RWPE1 (cell line): Measurements from ENCODE around the gene PLEK2.
"Not testable (repeated sequence)": the region's sequence is repeated elsewhere in the genome, so short reads cannot be mapped to it uniquely, and the experiment has no call there.

ENCODE experiments used
- CTCF ChIA-PET: fragments of 350-600 bp; sonication (Branson Sonifier 250); formaldehyde crosslinking; extraction: SDS; loops from one replicate; lab custom pipeline; 2021; lab: Yijun Ruan, JAX
- POLR2A ChIA-PET: fragments of 400-600 bp; formaldehyde crosslinking; extraction: SDS; loops from one replicate; lab custom pipeline; 2020; ENCODE audit warnings: antibody characterized with exemption; ENCODE audit not compliant: low non-redundant PET; lab: Yijun Ruan, JAX
- DNase-seq: peaks from one replicate; pipeline ENCODE4 v3.0.0; 2012; ENCODE audit warnings: low spot score
- H3K27ac ChIP-seq: fragments of 450-650 bp; 2 replicates; pipeline ENCODE4 v1.5.1; 2017
- TF ChIP-seq, protein P1 (sequence below): fragments of 450-650 bp; conservative IDR thresholded peaks from 2 replicates; pipeline ENCODE4 v1.5.1; 2017; ENCODE audit warnings: low read depth, mild to moderate bottlenecking

Gene PLEK2

DNA sequence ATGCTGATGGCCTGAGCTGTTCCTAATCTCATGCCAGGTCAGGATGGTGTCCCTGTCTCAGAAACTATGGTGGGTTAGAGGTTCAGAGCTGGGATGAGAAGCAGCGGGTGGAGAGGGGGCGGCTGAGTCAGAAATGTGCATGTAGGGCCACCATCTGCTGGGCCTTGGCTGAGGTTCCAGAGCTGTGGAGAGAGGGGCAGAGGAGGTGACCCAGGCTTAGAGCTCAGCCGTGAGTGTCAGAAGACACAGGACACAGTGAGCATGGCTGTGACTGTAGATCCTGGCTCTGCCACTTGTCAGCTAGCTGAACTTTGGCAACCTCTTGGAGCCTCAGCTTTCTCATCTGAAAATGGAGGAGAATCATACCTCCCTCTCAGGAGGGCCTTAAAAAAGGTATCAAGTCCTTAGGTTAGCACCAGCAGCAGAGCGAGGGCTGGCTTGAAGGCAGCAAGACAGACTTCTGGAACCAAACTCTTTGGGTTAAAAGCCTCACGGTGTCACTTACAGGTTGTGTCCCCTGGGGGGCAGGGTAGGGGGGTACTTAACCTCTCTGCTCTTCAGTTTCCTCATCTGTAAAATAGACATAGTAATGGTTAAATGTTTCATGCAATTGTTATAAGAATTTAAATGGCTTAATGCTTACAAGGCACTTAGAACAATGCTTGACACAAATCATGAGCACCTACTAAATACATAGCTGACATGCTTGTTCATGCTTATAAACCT, 41.8 kb upstream of the PLEK2 start:
- no peak for DNase-seq
- ChIA-PET CTCF (interaction anchor here (0.5 kb wide), 2 partner anchors 102 to 241 kb away, joined by 3 to 4 read pairs; no protein-coding TSS in a partner anchor), POLR2A (no interaction called here)
- TF ChIP-seq, protein P1, sequence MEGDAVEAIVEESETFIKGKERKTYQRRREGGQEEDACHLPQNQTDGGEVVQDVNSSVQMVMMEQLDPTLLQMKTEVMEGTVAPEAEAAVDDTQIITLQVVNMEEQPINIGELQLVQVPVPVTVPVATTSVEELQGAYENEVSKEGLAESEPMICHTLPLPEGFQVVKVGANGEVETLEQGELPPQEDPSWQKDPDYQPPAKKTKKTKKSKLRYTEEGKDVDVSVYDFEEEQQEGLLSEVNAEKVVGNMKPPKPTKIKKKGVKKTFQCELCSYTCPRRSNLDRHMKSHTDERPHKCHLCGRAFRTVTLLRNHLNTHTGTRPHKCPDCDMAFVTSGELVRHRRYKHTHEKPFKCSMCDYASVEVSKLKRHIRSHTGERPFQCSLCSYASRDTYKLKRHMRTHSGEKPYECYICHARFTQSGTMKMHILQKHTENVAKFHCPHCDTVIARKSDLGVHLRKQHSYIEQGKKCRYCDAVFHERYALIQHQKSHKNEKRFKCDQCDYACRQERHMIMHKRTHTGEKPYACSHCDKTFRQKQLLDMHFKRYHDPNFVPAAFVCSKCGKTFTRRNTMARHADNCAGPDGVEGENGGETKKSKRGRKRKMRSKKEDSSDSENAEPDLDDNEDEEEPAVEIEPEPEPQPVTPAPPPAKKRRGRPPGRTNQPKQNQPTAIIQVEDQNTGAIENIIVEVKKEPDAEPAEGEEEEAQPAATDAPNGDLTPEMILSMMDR = no peak
- H3K27ac ChIP-seq = no peak overlapping the region

DNA sequence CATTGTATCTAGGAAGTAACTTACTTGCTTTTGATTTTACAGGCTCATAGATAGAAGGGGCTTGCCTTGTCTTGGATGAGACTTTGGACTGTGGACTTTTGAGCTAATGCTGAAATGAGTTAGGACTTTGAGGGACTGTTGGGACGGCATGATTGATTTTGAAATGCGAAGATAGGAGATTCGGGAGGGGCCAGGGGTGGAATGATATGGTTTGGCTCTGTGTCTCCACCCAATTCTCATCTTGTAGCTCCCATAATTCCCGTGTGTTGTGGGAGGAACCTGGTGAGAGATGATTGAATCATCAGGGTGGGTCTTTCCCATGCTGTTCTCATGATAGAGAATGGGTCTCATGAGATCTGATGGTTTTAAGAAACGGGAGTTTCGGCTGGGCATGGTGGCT, 39.7 kb upstream of the PLEK2 start:
- CTCF ChIA-PET = interaction anchor here (1.0 to 1.1 kb wide), 2 partner anchors 9 to 24 kb away, joined by 3 read pairs; no protein-coding TSS in a partner anchor
- POLR2A ChIA-PET, H3K27ac ChIP-seq, DNase-seq: not testable (repeated sequence)

DNA sequence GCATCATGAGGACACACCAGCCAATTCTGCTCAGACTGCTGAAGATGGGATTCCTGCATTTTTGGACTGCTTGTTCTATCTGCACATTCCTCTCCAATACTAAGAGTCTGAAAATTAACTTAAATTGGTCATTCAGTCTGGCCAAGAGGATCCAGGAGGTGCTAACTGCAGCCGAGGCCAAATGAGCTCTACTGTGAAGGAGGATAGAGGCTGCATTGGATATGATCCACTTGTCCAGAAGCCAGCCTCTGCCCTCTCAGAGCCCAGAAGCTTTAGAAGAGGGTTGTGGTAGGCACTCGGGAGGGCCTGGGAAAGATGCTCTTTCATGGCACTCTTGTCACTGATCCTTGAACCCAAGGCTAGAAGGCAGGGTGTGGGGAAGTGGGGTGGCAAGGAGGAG, 37.1 kb upstream of the PLEK2 start:
- H3K27ac ChIP-seq = no peak overlapping the region
- no peak for DNase-seq
- TF ChIP-seq, protein P1 = no peak
- ChIA-PET CTCF (interaction anchor here (0.7 kb wide), 1 partner anchor 255 kb away, joined by 3 read pairs; no protein-coding TSS in a partner anchor), POLR2A (no interaction called here)

DNA sequence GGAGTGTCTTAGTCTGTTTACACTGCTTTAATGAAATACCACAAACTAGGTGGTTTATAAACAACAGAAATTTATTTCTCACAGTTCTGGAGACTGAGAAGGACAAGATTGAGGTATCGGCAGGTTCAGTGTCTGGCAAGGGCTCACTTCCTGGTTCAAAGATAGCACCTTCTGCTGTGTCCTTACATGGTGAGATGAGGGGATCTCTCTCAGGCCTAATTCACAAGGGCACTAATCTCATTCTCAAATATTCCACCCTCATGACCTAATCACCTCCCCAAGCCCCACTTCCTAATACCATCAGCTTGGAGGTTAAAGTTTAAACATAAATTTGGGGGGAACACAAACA, 35.0 kb upstream of the PLEK2 start:
- ChIA-PET CTCF (interaction anchor here (1.5 kb wide), 1 partner anchor 15 kb away, joined by 3 read pairs; no protein-coding TSS in a partner anchor), POLR2A (no interaction called here)
- TF ChIP-seq, protein P1 = no peak
- no peak for DNase-seq
- H3K27ac ChIP-seq = no peak overlapping the region

DNA sequence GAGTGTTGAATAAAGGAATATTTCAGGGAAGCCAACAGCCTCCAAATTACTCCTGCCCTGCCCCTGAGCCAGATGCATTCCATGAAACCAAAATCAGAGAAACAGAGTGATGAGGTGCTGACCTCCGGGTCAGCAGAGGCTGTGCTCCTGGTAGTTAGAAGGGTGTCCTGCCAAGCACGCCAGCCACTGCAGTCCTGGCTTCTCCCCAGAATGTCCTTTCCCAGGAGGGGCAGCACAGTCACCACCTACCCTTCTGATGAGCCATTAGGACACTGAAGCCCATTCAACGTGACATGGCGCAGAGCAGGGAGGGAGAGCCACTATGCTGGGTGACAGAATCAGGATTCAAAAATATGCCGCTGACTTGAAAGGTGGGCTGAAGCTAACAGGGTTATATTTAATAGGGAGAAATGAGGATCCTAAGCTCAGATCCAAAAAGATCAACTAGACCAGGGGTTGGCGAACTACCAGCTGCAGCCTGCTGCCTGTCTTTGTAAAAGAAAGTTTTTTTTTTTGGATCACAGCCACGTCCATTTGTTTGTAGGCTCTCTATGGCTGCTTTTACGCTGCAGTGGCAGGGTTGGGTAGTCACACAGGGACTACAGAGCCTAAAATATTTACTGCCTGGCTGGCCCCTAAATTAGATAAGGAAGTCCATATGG, 34.5 kb upstream of the PLEK2 start:
- POLR2A ChIA-PET = no interaction called here
- DNase-seq = no peak
- H3K27ac ChIP-seq = no peak overlapping the region
- TF ChIP-seq, protein P1 = no peak
- CTCF ChIA-PET = interaction anchor here (0.6 to 1.5 kb wide), 2 partner anchors 16 to 87 kb away, joined by 3 to 6 read pairs; partner anchors contain the start of gene PLEKHH1

DNA sequence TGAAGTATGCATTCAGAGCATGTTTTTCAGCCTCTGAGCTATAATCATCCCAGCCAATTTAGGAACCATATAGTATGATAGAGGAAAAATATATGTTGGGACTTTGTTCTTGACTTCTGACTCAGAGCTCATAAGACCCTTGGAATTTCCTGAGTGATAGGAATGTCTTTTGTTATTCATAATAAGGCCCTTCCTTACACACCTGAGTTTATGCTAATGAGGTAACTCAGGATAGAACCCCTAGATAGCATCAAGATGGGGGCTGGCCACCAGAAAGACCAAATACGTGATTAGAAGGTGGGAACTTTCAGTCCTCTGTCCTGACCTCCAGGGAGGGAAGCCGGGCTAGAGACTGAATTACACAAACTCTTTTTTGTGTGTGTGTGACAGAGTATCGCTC, 32.4 kb upstream of the PLEK2 start:
- CTCF ChIA-PET = interaction anchor here (1.3 kb wide), 1 partner anchor 17 kb away, joined by 6 read pairs; no protein-coding TSS in a partner anchor
- peak; percentile 58 for DNase-seq
- H3K27ac ChIP-seq = peak overlapping the region; percentile 58; the same call in 1 of the 2 replicates
- TF ChIP-seq, protein P1 = no peak
- POLR2A ChIA-PET = no interaction called here
